ENCODE measurements around the gene DSTYK.
"Not testable (repeated sequence)": the region's sequence is repeated elsewhere in the genome, so short reads cannot be mapped to it uniquely, and the experiment has no call there.

Gene DSTYK

DNA sequence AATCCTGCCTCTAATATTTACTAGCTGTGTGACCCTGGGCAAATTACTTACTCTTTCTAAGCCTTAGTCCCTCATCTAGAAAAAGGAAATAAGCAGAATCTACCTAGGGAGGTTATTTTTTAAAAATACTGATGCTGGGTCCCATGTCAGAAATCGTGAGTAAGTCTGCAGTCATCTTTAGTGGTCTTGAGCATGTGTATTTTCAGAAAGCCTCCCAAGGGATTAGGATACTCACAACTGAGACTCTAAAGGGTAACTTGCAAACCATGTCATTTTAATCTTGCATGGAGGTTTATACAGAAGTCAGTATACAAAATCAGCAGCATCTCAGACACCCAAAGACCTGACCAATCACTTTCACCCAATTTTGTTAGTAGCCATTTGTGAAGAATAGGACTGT, 43.2 kb downstream of the DSTYK start:
- no peaks in the 10 kb centered on the region for H3K4me1 ChIP-seq (ENCODE audit: control insufficient read depth in 1 of 2, insufficient read depth in 2 of 2, low read length in 2 of 2)
- no peak overlapping the region for H3K27ac ChIP-seq (ENCODE audit: low read length)
- peaks cover 19 to 28% of the 10 kb centered on the region in 2 donors for H3K36me3 ChIP-seq (ENCODE audit: control insufficient read depth in 1 of 2, insufficient read depth in 2 of 2, low read length in 2 of 2)
- no peaks in the 10 kb centered on the region for H3K9me3 ChIP-seq (ENCODE audit: control insufficient read depth in 1 of 2, low read length in 2 of 2)
- no peaks in the 10 kb centered on the region for H3K27me3 ChIP-seq (ENCODE audit: low read depth, low read length)
- H3K4me3 ChIP-seq (ENCODE audit: low read depth in 1 of 2, low read length in 2 of 2) = no peak overlapping the region

- H3K36me3 ChIP-seq (ENCODE audit: control insufficient read depth in 1 of 2, insufficient read depth in 2 of 2, low read length in 2 of 2) = peaks cover 52 to 64% of the 10 kb centered on the region in 2 donors
Measured at GRCh38 chr1:205162301-205162700, 49.2 kb downstream of the DSTYK start.

GRCh38 chr1:205161076-205161475, 50.4 kb downstream of the DSTYK start:
- H3K9me3 ChIP-seq (ENCODE audit: control insufficient read depth in 1 of 2, low read length in 2 of 2) = no peaks in the 10 kb centered on the region
- H3K27me3 ChIP-seq (ENCODE audit: low read depth, low read length) = no peaks in the 10 kb centered on the region
- H3K36me3 ChIP-seq (ENCODE audit: control insufficient read depth in 1 of 2, insufficient read depth in 2 of 2, low read length in 2 of 2) = peaks cover 57 to 72% of the 10 kb centered on the region in 2 donors
- H3K4me3 ChIP-seq (ENCODE audit: low read depth in 1 of 2, low read length in 2 of 2) = no peak overlapping the region
- no peaks in the 10 kb centered on the region for H3K4me1 ChIP-seq (ENCODE audit: control insufficient read depth in 1 of 2, insufficient read depth in 2 of 2, low read length in 2 of 2)
- H3K27ac ChIP-seq (ENCODE audit: low read length) = no peak overlapping the region

More at GRCh38 chr1:205162301-205162700, 49.2 kb downstream of the DSTYK start:
- Histone ChIP-seq H3K9me3 (ENCODE audit: control insufficient read depth in 1 of 2, low read length in 2 of 2) (no peaks in the 10 kb centered on the region), H3K27ac (ENCODE audit: low read length) (no peak overlapping the region), H3K4me3 (ENCODE audit: low read depth in 1 of 2, low read length in 2 of 2) (no peak overlapping the region), H3K27me3 (ENCODE audit: low read depth, low read length) (no peaks in the 10 kb centered on the region), H3K4me1 (ENCODE audit: control insufficient read depth in 1 of 2, insufficient read depth in 2 of 2, low read length in 2 of 2) (no peaks in the 10 kb centered on the region)

GRCh38 chr1:205158048-205158616, 53.4 kb downstream of the DSTYK start:
- Histone ChIP-seq H3K36me3 (ENCODE audit: control insufficient read depth in 1 of 2, insufficient read depth in 2 of 2, low read length in 2 of 2) (peaks cover 55 to 87% of the 10 kb centered on the region in 2 donors), H3K27me3 (ENCODE audit: low read depth, low read length) (no peaks in the 10 kb centered on the region)

DNA sequence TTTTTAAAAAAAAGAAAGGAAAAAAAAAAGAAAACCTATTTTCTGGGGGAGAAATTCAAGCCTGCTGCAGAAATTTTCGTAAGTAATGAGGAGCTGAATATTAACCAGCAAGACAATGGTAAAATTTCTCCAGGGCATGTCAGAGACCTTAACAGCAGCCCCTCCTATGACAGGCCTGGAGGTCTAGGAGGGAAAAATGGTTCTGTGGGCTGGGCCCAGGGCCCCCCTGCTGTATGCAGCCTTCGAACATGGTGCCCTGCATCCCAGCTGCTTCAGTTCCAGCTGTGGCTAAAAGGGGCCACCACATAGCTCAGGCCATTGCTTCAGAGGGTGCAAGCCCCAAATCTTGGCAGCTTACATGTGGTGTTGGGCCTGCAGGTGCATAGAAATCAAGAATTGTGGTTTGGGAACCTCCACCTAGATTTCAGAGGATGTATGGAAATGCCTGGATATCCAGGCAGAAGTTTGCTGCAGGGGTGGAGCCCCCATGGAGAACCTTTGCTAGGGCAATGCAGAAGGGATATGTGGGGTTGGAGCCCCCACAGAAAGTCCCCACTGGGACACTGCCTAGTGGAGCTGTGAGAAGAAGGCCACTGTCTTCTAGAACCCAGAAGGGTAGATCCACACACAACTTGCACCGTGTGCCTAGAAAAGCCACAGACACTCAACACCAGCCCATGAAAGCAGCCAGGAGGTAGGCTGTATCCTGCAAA, 55.7 kb downstream of the DSTYK start:
- not testable (repeated sequence) for H3K9me3 ChIP-seq (ENCODE audit: control insufficient read depth in 1 of 2, low read length in 2 of 2); H3K27ac ChIP-seq (ENCODE audit: low read length); H3K27me3 ChIP-seq (ENCODE audit: low read depth, low read length); H3K4me1 ChIP-seq (ENCODE audit: control insufficient read depth in 1 of 2, insufficient read depth in 2 of 2, low read length in 2 of 2); H3K4me3 ChIP-seq (ENCODE audit: low read depth in 1 of 2, low read length in 2 of 2)
- peaks cover 44 to 71% of the 10 kb centered on the region in 2 donors for H3K36me3 ChIP-seq (ENCODE audit: control insufficient read depth in 1 of 2, insufficient read depth in 2 of 2, low read length in 2 of 2)

More at GRCh38 chr1:205158048-205158616, 53.4 kb downstream of the DSTYK start:
- H3K27ac ChIP-seq (ENCODE audit: low read length) = no peak overlapping the region
- no peaks in the 10 kb centered on the region for H3K9me3 ChIP-seq (ENCODE audit: control insufficient read depth in 1 of 2, low read length in 2 of 2)
- H3K4me1 ChIP-seq (ENCODE audit: control insufficient read depth in 1 of 2, insufficient read depth in 2 of 2, low read length in 2 of 2) = no peaks in the 10 kb centered on the region
- H3K4me3 ChIP-seq (ENCODE audit: low read depth in 1 of 2, low read length in 2 of 2) = no peak overlapping the region

DNA sequence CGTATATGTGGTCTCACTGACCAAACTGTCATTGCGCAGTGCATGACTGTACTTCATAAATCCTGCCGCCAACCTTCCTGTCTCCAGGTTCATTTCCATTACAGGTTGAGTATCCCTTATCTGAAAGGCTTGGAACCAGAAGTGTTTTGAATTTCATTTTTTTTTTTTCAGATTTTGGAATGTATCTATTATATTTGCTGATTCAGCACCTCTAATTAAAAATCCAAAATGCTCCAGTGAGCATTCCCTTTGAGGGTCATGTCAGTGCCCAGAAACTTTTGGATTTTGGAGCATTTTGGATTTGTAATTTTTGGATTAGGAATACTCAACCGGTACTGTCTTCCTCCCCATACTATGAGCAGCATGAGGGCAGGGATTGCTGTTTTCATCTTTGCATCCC, 59.0 kb downstream of the DSTYK start:
- Histone ChIP-seq H3K4me1 (ENCODE audit: control insufficient read depth in 1 of 2, insufficient read depth in 2 of 2, low read length in 2 of 2) (no peaks in the 10 kb centered on the region), H3K27me3 (ENCODE audit: low read depth, low read length) (no peaks in the 10 kb centered on the region), H3K4me3 (ENCODE audit: low read depth in 1 of 2, low read length in 2 of 2) (no peak overlapping the region), H3K27ac (ENCODE audit: low read length) (no peak overlapping the region), H3K36me3 (ENCODE audit: control insufficient read depth in 1 of 2, insufficient read depth in 2 of 2, low read length in 2 of 2) (peaks cover 44 to 70% of the 10 kb centered on the region in 2 donors), H3K9me3 (ENCODE audit: control insufficient read depth in 1 of 2, low read length in 2 of 2) (no peaks in the 10 kb centered on the region)

- Histone ChIP-seq H3K27ac (ENCODE audit: low read length) (no peak overlapping the region), H3K27me3 (ENCODE audit: low read depth, low read length) (no peaks in the 10 kb centered on the region), H3K4me3 (ENCODE audit: low read depth in 1 of 2, low read length in 2 of 2) (no peak overlapping the region), H3K4me1 (ENCODE audit: control insufficient read depth in 1 of 2, insufficient read depth in 2 of 2, low read length in 2 of 2) (no peaks in the 10 kb centered on the region), H3K36me3 (ENCODE audit: control insufficient read depth in 1 of 2, insufficient read depth in 2 of 2, low read length in 2 of 2) (peaks cover 40 to 66% of the 10 kb centered on the region in 2 donors), H3K9me3 (ENCODE audit: control insufficient read depth in 1 of 2, low read length in 2 of 2) (no peaks in the 10 kb centered on the region)
Measured at GRCh38 chr1:205150651-205151428, 60.7 kb downstream of the DSTYK start.

DNA sequence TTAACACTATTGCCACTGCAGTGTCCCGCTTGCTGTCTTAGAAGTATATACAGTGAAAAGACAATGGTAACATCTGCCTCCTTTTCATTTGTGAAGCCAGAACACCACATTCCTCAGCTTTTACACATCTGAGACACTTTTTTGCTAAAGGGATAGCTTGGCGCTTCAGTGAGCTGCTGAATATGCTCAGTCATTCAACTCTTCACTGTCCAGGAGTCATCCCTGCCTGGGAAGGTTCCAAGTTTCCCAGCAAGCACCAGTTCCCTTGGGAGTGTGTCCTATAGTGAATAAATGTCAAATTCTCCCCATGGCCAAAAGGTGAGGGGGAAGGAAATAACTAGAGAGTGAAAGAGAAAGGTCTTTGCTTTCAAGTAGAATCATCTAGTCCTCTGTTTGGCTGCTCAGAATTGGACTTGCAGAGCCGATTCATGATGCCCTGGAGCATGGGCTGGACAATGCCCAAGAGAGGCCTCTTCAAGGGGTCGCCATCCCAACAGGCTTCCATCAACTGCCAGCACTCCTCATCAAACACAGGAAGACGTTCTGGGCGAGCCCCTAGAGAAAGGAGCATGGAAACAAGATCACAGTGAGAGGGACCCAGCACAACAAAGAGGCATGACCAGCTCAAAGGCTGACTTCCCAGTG, 64.2 kb downstream of the DSTYK start:
- H3K27ac ChIP-seq (ENCODE audit: low read length) = no peak overlapping the region
- no peak overlapping the region for H3K4me3 ChIP-seq (ENCODE audit: low read depth in 1 of 2, low read length in 2 of 2)
- peaks cover 0 to 13% of the 10 kb centered on the region in 2 donors for H3K4me1 ChIP-seq (ENCODE audit: control insufficient read depth in 1 of 2, insufficient read depth in 2 of 2, low read length in 2 of 2)
- no peaks in the 10 kb centered on the region for H3K27me3 ChIP-seq (ENCODE audit: low read depth, low read length)
- no peaks in the 10 kb centered on the region for H3K9me3 ChIP-seq (ENCODE audit: control insufficient read depth in 1 of 2, low read length in 2 of 2)
- H3K36me3 ChIP-seq (ENCODE audit: control insufficient read depth in 1 of 2, insufficient read depth in 2 of 2, low read length in 2 of 2) = peaks cover 32 to 48% of the 10 kb centered on the region in 2 donors

DNA sequence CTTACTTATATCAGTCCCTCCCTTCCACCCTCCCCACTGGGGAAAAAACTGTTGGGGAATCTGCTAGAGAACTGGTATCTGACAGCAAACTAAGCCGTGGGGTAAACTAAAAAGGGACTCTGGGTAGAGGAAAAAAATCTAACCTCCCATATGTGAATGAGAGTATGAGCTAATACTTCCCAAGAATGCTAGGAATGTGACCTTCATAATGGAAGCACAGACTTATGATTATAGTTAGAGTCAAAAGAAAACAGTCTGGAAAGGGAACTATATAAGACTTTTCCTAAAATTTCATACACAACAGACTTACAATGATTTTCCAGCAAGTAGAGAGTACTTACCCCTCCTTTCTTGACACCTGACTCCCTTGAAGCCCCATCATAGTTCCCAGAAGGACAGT, 66.8 kb downstream of the DSTYK start:
- Histone ChIP-seq H3K27ac (ENCODE audit: low read length) (peak overlapping the region; percentile 65), H3K27me3 (ENCODE audit: low read depth, low read length) (no peaks in the 10 kb centered on the region), H3K4me3 (ENCODE audit: low read depth in 1 of 2, low read length in 2 of 2) (no peak overlapping the region), H3K36me3 (ENCODE audit: control insufficient read depth in 1 of 2, insufficient read depth in 2 of 2, low read length in 2 of 2) (peaks cover 21 to 37% of the 10 kb centered on the region in 2 donors), H3K9me3 (ENCODE audit: control insufficient read depth in 1 of 2, low read length in 2 of 2) (no peaks in the 10 kb centered on the region), H3K4me1 (ENCODE audit: control insufficient read depth in 1 of 2, insufficient read depth in 2 of 2, low read length in 2 of 2) (peaks cover 4 to 13% of the 10 kb centered on the region in 2 donors)

DNA sequence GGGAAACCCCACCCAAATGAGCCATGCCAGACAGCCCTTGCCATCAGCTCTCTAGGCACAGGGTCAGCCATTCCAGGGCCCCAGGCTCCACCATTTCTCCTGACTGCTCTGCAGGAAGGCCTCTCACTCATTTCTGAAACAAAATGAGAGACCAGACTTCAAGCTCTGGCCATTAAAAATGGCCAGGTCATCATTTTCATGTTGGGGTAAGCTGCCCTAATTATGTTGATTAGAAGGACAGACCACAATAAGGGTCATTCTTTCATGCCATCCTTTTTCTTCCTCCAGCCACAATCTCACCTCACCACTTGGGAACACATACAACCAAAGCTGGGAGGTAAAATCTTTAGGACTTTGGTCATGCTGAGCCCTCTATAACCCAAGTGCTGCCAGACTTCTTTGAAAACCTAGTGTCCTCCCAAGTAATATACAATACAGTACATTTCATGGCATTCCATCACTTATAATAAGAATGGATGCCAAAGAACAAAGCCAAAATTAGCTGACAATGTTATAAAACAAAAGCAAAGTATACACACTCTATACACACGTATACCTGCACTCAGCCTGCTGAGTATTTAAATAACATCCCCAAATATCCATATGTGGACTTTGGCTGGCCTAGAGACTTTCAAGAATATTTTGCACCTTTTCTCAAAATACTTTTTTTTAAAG, 67.3 kb downstream of the DSTYK start:
- Histone ChIP-seq H3K36me3 (ENCODE audit: control insufficient read depth in 1 of 2, insufficient read depth in 2 of 2, low read length in 2 of 2) (peaks cover 16 to 31% of the 10 kb centered on the region in 2 donors), H3K27ac (ENCODE audit: low read length) (peak overlapping the region; percentile 65), H3K4me3 (ENCODE audit: low read depth in 1 of 2, low read length in 2 of 2) (no peak overlapping the region), H3K9me3 (ENCODE audit: control insufficient read depth in 1 of 2, low read length in 2 of 2) (no peaks in the 10 kb centered on the region), H3K27me3 (ENCODE audit: low read depth, low read length) (no peaks in the 10 kb centered on the region), H3K4me1 (ENCODE audit: control insufficient read depth in 1 of 2, insufficient read depth in 2 of 2, low read length in 2 of 2) (peaks cover 4 to 13% of the 10 kb centered on the region in 2 donors)

Measured in muscle layer of duodenum (tissue), 2 donors.